GM21576 (cell line): Measurements from ENCODE around the gene BRSK2.
"Not testable (repeated sequence)": the region's sequence is repeated elsewhere in the genome, so short reads cannot be mapped to it uniquely, and the experiment has no call there.

Source experiments
- ATAC-seq: cut with Tn5 transposase; IDR thresholded peaks from one replicate; pipeline ENCODE4 v1.9.1; 2021; ENCODE audit warnings: mild to moderate bottlenecking, moderate library complexity; ENCODE audit not compliant: unreplicated experiment

Gene BRSK2

DNA sequence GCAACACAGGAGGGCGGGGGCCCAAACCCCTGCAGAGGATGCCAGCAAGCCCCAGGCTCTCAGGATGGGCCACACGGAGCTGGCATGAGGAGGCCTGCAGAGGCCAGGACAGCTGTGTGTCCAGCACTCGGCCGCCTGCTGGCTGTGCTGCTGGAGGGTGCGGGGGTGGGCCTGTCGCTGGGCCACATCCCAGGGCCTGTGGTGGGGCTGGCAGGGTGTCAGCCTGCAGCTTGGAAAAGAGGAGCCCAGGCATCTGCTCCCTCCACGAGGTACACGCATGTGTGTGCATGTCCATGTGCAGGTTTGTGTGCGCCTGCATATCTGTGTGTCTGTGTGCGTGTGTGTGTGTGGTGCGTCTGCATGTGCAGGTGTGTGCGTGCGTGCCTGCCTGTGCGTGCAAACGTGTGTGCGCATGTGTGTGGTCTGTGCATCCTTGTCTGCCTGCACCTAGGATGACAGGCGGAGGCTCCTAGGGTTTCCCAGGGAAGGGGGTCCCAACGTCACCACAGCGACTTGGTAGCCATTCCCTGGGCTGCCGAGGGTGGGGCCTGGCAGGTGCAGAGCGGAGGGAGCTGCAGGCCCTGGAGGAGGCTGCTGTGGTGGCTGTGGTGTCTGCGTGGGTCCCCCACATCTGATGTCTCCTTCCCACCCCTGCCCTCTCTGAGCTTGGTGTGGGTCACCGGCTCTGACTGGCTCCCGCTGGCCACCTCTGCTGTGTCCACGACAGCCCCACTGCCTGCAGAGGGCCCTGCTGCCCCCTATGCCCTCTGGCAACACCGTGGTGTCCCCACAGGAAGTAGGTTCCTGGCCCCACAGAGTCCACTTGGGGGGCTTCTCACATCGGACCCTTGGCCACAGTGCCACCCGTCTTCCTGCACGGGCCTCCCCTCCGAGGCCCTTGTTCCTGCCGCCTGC lies 17.1 kb downstream of the BRSK2 start:
- no peak for ATAC-seq

DNA sequence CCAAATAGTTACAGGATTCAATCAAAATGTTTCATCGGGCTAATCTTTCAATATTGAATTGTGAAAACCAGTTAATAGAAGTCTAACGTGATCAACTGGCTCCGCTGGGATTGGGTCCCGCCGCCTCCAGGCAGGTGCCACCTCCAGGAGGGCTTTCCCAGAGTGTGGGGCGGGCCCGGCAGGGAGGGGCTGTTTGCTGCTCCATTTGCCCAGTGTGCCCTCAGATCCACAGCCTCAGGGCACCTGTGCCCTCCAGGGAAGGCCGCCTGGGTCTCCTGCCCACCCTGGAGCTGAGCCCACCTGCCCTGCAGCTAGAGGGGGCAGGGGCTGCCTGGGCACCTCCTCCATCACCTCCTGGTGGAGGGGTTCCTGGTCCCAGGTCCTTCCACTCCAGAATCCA lies 17.9 kb downstream of the BRSK2 start:
- no peak for ATAC-seq

DNA sequence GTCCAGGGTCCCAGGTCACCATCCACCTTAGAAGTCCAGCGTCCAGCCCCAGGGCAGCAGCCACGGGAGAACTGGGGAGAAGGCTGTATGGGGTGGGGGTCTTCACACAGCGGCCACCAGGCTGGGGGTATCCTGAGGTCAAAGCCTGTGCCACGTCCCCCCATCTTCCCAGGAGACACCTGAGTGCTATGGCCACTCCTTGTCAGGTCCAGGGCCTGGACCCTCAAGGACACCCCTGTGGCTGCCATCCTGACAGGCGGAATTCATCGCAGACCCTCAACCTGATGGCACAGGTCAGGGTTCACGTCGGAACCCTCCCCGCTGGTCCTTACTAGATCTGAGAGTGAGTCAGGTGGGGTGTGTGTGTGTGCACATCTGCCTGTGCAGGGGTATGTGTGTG lies 18.6 kb downstream of the BRSK2 start:
- ATAC-seq = no peak

DNA sequence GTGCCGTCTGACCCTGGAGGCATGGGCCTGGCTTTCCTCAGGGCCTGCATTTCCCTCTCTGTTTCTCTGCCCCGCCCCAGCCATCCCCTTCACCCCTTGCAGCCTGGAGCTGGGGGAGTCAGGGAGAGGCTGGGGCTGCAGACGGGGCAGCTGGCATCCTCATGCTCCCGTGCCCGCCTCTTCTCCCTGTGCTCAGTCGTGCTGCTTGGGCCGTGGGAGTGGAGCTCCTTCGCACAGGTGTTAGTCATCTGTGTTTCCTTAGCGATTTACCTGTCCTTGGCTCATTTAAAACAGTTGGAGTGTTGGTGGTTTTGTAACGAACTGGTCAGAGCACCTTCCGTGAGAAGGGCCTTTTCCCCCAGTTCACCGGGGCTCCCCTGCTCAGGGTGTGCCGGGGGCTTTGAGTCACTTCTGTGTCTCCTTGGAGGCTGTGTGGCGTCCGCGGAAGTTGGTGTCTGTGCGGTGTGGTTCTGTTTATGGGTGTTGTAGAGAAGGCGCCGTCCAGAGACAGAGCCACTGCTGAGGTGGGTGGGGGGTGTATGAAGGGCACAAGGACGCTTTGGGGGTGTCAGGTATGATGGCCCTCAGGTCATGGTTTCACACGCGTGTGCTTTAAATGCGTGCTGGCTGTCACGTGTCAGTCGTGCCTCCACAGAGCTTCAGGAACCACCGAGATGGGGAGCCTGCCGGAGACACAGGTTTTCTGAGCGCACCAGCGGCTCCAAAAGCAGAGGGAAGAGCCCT lies 19.5 kb downstream of the BRSK2 start:
- ATAC-seq = no peak

DNA sequence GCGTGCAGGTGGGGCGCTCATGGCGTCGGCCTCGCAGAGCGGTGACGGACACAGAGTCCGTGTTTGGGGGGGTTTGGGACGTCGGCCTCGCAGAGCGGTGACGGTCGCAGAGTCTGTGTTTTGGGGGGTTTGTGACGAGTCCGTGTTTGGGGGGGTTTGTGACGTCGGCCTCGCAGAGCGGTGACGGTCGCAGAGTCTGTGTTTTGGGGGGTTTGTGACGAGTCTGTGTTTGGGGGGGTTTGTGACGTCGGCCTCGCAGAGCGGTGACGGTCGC lies 20.1 kb downstream of the BRSK2 start:
- not testable (repeated sequence) for ATAC-seq

DNA sequence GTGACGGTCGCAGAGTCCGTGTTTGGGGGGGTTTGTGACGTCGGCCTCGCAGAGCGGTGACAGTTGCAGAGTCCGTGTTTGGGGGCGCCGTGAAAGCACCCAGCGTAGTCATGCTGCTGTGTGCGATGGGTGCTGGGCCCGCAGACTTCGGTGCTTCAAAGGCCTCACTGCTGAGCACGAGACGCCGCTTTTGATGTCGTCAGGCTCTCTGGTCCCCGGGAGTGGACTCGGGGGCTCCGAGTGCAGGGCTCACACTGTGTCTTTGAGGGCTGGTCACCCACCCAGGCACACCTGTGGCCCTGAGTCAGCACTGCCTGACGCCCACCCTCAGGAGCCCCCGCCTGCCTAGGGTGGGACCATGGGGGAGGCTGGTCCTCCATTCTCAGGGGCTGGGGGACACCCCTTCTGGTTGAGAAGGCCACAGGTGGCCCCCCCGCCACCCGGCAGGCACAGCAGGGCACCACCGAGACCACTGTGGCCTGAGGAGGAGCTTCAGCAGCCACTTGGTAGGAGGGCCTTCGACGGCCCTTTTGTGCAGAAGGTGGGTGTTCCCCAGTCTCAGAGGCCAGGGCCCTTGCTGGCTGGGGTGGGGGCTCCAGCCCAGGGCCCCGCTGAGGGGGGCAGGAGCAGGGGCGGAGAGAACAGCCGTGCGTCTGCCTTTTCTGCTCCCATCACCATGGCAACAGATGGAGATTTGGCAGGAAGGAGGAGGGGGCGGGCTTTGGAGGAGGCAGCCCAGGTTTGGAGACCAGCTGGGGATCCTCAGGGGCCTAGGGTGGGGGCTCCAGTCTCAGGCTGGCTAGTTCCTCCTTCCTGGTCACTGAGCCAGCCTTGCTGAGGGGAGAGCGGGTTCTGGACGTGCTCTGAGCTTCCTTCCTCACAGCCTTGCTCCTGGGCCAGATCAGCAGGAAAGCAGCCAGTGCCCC lies 20.9 kb downstream of the BRSK2 start:
- no peak for ATAC-seq

DNA sequence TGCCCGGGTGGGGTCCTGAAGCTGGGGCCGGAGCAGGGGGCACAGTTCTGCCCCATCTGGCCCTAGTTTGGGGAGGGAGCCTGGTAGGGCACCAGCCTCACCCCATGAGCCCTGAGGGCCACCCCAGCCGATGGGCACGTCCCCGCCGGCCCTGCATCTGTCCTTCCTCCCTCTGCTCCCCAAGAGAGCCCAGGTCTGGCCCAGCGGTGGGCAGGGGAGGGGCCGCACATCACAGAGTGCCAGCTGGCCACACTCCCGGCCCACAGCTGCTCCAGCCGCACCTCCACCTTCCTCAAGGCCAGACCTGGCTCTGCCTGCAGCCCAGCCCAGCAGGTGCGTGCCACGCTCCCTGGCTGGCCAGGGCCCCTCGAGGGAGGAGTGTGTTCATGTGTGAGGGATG lies 21.6 kb downstream of the BRSK2 start:
- ATAC-seq = no peak

DNA sequence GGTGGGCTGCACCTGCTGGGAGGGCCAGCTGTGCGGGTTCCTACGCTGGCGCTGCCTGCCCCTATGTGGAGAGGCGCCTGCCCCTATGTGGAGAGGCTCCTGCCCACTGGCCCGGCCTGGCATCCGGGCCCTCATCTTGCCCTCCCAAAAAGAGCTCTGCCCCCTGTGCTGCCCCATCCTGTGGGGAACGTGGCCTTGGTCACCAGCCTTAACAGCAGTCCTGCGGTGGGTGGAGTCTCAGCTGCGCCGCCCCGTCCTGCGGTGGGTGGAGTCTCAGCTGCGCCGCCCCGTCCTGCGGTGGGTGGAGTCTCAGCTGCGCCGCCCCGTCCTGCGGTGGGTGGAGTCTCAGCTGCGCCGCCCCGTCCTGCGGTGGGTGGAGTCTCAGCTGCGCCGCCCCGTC lies 22.0 kb downstream of the BRSK2 start:
- not testable (repeated sequence) for ATAC-seq

DNA sequence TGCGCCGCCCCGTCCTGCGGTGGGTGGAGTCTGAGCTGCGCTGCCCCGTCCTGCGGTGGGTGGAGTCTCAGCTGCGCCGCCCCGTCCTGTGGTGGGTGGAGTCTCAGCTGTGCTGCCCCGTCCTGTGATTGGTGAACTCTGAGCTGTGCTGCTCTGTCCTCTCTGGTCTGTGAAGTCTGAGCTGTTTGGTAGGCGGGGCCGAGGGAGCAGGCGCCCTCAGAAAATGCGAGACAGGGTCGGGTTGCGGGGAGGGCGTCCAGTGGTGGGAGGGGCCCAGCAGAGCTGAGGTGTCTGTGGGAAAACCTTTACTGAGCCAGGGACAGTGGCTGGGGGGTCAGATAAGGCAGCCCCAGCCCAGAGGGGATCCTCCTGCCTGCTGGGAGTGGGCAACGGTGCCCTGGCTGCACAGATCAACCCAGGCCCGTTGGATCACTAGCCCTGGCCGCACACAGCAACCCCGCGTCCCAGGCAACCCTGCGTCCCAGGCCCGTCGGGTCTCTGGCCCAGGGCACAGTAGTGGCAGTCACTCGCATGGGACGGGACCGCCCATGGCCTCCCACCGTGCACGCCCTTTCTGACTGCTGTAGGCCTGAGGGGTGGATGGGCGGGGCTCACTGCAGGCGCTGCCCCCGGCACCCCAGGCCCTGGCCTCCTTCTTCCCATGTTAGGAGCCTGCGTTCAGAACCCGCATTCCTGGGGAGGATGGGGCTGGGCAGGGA lies 22.8 kb downstream of the BRSK2 start:
- no peak for ATAC-seq

DNA sequence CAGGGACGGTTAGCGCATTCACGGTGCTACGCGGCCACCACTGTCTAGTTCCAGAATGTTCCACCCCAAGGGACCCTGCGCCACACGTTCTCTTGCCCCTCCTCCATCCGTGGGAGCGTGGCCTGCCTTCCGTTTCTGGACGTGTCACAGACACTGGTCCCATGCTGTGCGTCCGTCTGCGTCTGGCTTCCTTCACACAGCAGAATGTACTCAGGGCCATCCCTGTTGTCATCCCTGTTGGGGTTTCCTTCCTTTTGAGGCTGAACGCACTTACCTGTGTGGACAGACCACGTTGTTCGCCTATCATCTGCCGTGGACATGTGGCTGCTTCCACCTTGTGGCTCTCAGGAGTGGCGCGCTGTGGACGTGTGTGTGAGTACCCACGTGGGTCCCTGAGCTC lies 24.9 kb downstream of the BRSK2 start:
- ATAC-seq = no peak

DNA sequence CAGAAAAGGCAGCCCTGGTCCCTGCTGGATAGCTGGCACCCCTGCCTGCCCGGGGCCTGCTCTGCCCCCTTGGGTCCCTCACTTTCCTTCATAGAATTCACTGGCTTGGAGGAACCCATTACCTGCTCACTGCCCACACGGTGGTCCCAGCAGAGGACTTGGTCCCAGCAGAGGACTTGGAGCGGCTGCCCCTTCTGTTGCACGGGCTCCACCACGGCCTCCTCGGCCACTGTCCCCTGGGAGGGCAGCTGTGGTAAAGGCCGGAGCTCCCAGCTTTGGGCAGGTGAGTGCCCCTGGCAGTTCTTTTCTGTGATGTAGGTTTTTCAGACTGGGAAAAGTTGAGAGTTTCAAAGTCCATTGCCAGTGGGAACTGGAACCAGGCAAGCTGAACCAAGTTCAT lies 25.9 kb downstream of the BRSK2 start:
- no peak for ATAC-seq

DNA sequence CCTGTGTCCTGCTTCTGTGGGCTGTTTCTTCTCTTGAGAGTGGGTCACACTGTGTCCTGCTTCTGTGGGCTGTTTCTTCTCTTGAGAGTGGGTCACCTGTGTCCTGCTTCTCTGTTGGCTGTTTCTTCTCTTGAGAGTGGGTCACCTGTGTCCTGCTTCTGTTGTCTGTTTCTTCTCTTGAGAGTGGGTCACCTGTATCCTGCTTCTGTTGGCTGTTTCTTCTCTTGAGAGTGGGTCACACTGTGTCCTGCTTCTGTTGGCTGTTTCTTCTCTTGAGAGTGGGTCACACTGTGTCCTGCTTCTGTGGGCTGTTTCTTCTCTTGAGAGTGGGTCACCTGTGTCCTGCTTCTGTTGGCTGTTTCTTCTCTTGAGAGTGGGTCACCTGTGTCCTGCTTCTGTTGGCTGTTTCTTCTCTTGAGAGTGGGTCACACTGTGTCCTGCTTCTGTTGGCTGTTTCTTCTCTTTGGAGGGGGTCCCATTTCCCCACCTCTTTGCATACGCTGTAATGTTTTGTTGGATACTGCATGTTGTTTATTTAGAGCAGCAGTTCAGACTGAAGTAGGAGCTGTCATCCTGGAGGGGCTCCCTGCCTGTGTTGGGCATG lies 28.6 kb downstream of the BRSK2 start:
- ATAC-seq = not testable (repeated sequence)

DNA sequence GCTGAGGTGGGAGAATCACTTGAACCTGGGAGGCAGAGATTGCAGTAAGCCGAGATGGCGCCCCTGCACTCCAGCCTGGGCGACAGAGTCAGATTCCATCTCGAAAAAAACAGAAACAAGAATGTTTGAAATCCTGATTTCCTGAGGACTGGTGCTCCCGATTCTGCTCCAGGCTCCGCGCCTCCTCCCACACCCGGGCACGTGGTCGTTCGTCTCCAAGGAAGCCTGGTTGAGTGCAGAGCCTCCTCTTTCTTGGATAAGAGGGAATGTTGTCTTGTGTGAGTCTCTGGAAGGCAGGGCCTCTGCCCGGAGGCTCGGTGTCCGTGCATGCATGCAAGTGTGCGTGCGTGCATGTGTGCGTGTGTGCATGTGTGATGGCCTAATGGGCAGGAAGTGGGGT lies 30.1 kb downstream of the BRSK2 start:
- no peak for ATAC-seq

DNA sequence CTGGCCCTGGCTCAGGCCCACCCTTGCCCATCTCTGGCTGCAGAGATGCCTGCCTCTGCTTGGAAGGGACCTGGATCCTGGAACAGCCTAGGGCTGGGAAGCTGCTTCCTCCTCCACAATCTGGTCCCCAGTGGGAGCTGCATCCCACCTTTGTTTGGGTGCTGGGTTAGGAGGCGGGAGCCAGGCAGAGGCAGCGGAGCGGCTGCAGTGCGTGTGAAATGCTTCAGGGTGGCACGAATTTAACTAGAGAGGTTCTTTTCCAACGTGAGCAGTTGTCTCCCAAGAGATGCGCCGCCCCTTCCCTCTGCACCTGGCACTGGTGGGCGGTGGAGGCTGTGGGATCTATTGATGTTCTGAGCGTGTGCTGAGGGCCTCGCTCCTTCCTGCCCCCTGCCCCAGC lies 31.6 kb downstream of the BRSK2 start:
- ATAC-seq = no peak

DNA sequence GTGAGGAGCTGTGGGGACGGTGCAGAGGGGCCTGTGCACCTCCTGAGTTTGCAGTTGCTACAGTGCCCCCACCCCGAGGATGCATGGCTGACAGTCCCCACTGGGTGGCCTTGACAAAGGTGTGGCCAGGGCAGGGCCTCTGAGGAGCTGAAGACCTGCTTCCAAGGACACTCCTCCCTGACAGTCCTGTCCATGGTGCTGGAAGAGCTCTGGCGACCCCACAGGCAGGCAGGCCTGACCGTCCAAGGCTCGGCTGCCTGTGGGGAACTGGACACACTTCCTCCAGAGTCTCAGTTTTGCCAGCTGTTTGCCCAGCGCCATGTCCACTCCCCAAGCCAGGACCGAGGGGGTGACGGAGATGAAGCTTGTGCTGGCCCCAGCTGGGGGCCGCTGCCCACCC lies 32.7 kb downstream of the BRSK2 start:
- no peak for ATAC-seq

DNA sequence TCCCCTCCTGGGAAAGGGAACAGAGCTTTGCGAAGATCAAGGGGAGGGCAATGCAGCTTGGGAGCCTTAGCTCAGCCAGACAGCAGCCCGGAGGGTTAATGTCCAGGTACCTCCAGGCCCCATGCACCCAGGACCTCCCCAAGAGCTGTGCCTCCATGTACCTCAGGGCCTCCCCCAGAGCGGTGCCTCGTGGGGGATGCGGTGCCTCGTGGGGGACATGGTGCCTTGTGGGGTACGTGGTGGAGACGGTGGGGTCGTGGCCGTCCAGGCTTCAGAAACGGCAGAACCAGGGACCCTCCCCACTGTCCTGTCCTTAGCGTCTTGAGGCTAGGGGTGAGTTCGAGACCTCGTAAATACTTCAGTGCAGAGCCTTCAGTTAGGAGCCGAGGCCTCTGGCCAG lies 33.2 kb downstream of the BRSK2 start:
- no peak for ATAC-seq

DNA sequence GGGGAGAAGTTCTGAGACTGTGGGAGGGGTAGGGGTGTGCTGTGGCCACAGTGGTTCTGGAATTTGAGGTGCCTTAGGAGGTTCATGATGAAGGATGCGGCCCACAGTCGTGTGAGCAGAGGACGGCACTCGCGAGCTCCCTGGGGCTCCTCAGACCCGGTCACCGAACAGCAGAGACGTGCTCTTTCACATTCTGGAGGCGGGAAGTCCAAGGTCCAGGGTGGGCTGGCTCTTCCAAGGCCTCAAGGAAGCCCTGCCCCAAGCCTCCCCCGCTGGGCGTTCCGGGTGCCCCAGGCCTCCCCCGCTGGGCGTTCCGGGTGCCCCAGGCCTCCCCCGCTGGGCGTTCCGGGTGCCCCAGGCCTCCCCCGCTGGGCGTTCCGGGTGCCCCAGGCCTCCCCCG lies 33.7 kb downstream of the BRSK2 start:
- not testable (repeated sequence) for ATAC-seq

DNA sequence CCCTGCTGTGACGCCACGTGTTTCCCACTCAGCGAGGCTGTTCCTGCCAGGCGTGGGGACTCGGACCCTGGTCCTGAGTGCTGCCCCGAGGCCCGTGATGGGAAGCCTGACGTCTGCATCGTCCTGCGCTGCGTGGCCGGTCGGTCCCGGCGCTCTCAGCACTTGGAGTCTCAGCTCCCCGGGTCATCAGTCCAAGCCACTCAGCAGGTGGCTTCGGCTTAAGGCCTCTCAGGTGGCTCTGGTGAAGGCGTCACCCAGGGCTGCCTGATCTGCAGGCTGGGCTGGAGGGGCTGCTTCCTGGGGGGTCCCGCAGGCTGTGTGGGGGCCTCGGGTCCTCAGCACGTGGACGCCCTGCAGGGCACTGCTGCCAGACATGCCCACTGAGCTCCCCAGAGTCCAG lies 35.3 kb downstream of the BRSK2 start:
- no peak for ATAC-seq

DNA sequence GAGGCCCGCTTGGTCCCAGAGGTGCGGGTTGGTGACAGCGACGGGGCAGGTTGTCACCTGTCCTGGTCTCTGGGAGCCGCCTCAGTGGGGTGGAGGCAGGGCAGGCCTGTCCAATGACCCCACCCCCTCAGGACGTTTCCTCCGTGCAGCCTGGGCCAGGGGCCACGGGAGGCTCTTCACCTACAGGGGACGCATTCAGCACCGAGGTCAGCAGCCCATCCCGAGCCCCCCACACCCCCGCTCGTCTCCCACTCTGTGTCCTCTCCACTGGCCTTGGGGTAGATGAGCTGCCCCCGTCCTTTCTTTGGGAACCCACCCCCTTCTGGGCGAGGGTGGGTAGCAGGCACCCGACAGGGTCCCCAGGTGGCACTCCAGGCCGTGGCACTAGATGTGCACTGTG lies 35.7 kb downstream of the BRSK2 start:
- no peak for ATAC-seq

DNA sequence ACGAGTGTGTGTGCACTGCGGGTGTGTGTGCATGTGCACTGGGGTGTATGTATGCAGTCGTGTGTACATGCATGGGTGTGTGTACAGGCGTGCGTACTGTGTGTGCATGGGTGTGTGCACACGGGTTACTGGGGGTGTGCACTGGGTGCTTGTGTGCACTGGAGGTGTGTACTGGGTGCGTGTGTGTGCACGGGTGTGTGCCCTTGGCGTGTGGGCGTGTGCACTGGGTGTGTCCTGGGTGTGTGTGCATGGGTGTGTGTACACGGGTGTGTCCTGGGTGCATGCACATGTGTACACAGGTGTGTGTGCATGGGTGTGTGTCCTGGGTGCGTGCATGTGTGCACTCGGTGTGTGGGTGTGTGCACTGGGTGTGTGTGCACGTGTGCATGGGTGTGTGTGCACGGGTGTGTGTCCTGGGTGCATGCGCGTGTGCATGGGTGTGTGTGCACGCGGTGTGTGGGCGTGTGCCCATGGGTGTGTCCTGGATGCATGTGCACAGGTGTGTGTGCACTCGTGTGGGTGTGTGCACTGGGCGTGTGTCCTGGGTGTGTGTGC lies 39.1 kb downstream of the BRSK2 start:
- ATAC-seq = no peak
